HG03066 (cell line): ENCODE data around the gene GABRR3.

Source experiments
- ATAC-seq: cut with Tn5 transposase; IDR thresholded peaks from one replicate; pipeline ENCODE4 v1.9.1; 2021; ENCODE audit warnings: low read depth; ENCODE audit not compliant: unreplicated experiment

GABRR3 gene

DNA sequence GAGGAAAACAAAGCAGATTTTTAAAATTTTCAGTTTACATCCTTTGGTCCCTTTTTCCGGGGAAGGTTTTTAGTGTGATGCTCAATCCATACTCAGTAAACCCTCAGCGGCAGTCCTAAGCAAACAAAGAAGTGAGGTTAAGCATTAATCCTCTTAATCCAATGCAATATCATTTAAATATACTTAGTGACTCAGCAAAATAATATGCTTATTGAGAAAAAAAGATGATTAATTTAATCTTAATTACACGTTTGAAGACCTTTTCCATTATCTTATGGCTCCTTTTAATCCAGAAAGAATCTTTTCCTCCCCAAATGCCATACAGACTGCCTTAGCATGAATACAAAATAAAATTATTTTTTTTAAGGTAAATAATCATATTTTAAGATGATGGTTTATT lies at the start of gene GABRR3:
GABRR3 (minus strand) TSS at position 108 of the 400 bp plus-strand sequence. CDS start 328 bp downstream, outside the sequence.
- ATAC-seq: no peak

DNA sequence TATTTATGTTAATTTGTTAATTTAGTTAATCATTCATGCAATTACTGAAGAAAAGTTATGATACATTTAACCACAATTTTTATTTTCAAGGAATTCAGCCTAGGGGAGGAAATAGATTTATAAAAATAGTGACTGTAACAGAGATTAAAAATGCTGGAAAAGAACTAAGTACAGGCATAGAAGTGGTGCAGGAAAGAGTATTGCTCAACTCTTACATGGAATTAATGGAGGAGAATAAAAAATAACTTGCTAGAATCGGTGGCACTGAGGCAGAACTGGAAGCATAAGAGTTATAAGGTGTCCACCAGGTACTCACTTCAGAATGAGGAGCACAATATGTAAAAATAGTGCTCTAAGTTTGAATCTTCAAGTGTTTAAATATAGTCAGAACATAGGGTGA lies 38.4 kb upstream of the GABRR3 start:
- no peak for ATAC-seq

DNA sequence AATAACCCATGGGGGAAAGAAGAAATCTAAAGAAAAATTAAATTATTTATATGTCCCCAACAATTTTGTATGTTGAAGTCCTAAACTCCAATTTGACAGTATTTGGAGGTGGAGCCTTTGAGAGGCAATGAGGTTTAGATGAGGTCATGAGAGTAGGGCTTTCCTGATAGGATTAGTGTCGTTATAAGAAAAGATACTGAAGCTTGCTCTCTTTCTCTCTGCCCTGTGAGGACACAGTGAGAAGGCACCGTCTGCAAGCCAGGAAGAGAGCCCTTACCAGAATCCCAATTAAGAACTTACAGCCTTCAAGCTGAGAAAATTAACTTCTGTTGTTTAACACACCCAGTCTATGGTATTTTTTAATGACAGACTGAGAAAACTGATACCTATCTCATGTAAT lies 35.7 kb upstream of the GABRR3 start:
- no peak for ATAC-seq

DNA sequence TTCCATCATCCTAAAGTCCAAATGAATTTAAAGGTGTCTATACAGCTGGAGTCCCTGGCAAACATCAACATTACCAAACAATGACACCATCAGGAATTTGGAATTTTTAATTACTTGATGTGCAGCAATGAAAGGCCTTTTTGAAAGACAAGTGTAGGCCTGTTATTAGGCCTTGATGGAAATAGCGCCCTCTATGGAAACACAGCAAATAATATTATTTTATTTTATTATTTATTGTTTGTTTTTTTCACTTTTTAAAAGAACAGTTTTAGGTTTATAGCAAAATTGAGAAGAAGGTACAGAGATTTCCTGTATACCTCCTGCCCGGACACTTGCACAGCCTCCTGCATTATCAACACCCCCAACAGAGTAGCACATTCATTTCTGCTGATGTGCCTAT lies 33.7 kb upstream of the GABRR3 start:
- ATAC-seq: no peak

GRCh38 chr3:98058244-98058960 lies 23.3 kb upstream of the GABRR3 start:
- no peak for ATAC-seq

GRCh38 chr3:98057631-98058030 lies 22.5 kb upstream of the GABRR3 start:
- no peak for ATAC-seq

GRCh38 chr3:98056035-98056434 lies 20.9 kb upstream of the GABRR3 start:
- ATAC-seq: no peak

DNA sequence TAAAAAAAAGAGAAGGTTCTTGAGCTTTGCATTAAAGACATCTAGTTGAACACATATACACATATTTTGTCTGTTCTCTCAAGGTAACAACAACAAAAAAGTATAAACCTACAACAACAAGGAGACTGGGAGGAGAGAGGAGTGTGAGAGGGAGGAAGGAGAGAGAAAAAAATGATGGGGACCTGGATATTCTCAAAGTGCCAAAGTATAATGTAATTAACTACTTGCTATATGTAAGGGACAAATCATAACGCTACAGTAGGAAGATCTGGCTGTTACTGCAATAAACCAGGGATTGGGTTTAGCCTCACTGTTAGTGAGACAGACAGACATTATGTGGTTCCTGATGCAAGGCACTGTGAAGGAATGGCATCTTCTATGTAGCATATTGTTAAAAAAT lies 14.2 kb upstream of the GABRR3 start:
- ATAC-seq: no peak

DNA sequence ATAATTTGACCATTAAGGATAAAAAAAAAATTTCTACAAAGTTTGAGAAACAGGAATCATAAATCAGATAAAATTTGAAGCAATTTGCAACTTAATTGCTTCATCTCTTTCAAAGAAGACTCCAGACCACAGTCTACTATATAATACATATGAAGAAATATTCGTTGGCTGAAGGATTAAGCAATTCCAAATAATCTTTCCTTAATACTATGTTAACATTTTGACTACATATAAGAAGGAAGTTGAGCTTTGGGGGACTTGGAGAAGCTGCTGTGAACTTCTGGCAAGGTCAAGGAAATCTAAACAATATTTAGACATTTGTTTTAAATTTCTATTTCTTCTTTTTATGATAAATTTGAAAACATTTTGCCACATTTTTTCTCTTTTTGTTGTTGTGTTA lies 13.5 kb upstream of the GABRR3 start:
- no peak for ATAC-seq

- ATAC-seq: no peak
Measured at GRCh38 chr3:98041350-98041749, 6.2 kb upstream of the GABRR3 start.

- ATAC-seq: peak; percentile 92
Measured at GRCh38 chr3:98039322-98040024, 4.4 kb upstream of the GABRR3 start.

DNA sequence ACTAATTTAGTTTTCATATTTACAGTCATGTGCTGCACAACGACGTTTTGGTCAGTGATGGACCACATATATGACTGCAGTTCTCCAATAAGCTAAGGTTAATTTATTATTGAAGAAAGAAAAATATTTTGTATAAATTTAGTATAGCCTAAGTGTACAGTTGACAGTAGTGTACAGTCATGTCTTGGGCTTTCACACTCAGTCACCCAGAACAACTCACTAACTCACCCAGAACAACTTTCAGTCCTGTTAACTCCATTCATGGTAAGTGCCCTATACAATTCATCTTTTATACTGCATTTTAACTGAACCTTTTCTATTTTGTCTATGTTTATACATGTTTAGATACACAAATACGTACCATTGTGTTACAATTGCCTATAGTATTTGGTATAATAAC lies 3.8 kb upstream of the GABRR3 start:
- peak; percentile 16 for ATAC-seq

GRCh38 chr3:98038286-98038685 lies 3.2 kb upstream of the GABRR3 start:
- ATAC-seq: no peak

DNA sequence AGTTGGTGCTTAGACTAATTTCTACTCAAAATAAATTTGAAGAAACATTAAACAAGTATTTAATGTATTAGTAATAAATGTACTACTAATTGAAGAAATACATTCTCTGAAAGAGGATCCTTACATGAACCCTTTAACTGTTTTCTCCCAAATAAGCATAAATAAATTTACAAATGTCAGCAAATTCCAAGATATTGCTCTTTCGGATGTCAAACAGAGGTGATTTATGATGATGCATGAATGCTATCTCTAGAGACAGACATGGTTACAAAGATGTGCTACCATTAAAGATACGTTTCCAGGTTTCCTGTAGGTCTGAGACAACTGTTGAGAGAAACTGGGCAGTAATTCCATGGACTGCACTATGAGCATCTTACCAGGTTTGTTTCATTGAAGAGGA lies 629 bp downstream of the GABRR3 start:
- ATAC-seq: no peak

- ATAC-seq: no peak
Measured at GRCh38 chr3:98034036-98034435, 1.1 kb downstream of the GABRR3 start.

- ATAC-seq: no peak
Measured at GRCh38 chr3:98032904-98033303, 2.2 kb downstream of the GABRR3 start.

- no peak for ATAC-seq
Measured at GRCh38 chr3:98032265-98032664, 2.9 kb downstream of the GABRR3 start.

DNA sequence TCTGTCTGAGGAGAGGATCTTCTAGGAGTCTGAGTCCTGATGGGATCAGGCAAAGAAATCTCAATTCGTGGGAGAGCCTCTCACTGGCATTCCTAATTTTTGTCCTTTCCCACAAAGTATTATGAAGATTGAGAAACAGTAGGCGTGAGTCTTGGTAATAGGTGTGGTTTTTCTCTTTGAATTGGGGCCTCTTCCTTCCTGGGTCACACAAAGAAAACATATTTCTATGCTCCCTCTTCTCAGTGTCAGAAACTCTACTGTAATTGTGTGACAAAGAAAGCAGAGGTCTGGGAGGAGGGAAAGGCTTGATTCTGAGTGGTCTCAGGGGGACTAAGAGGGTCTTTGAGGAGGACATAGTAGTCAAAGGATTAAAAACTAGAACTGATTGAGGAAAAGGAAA lies 6.0 kb downstream of the GABRR3 start:
- no peak for ATAC-seq

GRCh38 chr3:98027085-98027446 lies 8.0 kb downstream of the GABRR3 start:
- ATAC-seq: no peak

DNA sequence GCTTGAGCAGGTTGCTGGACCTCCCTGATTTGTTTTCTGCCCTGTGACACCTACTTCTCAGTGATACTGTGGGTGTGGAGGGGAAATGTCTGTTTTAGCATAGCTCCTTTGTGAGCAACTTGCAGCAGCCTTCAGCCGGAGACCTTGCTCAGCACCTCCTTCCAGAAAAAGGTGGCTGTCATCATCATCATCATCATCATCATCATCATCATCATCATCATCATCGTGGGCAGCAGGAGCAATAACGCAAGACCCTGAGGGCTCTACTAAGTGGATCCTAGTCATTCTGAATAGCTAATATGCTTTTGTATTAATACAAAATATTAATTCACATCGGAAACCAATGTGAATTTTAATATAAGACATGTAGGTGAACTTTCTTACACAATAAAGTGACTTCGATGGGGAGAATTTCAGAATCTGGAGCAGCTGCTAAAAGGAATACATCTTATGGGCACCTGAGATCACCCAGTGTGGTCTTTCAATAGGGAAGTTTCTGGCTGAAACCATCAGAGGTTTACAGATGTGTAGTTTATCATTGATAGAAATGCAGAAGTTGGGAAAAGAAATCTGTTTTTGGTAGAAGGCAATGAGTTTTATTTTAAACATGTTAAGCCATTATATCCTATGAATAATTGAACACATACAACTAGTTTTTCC lies 8.6 kb downstream of the GABRR3 start:
- ATAC-seq: no peak

GRCh38 chr3:98025392-98025945 lies 9.6 kb downstream of the GABRR3 start:
- ATAC-seq: no peak
